Mesothelial cell of epicardium (in vitro differentiated cells): ENCODE data around the gene FNDC3B. TPM values are rescaled to one million over a fixed set of nuclear protein-coding genes. Genes with fewer than 3 reads are reported as not detected.

Experiments used
- DNase-seq, 2 experiments: peaks; one replicate each; pipeline ENCODE4 v3.0.0; 2021; ENCODE audit warnings: low spot score in 2 of 2; ENCODE audit not compliant: unreplicated experiment in 2 of 2
- H3K27ac Mint-ChIP-seq: 2 replicates; pipeline ENCODE4 v1.8.0; 2021; ENCODE audit warnings: mixed read lengths
- H3K27me3 Mint-ChIP-seq: 2 replicates; pipeline ENCODE4 v1.8.0; 2021; ENCODE audit warnings: low read depth, mixed read lengths
- H3K36me3 Mint-ChIP-seq: 2 replicates; pipeline ENCODE4 v1.8.0; 2021; ENCODE audit warnings: mixed read lengths
- H3K4me1 Mint-ChIP-seq: 2 replicates; pipeline ENCODE4 v1.8.0; 2021; ENCODE audit warnings: mixed read lengths
- H3K4me3 Mint-ChIP-seq: 2 replicates; pipeline ENCODE4 v1.8.0; 2021; ENCODE audit warnings: mild to moderate bottlenecking, moderate library complexity, mixed read lengths
- H3K9me3 Mint-ChIP-seq: 2 replicates; pipeline ENCODE4 v1.8.0; 2021; ENCODE audit warnings: mixed read lengths
- CTCF ChIP-seq: fragments of 200-600 bp; sonication (generic); IDR thresholded peaks from one replicate; pipeline ENCODE4 v1.5.0; 2021; ENCODE audit warnings: antibody characterized with exemption; ENCODE audit not compliant: unreplicated experiment
- total RNA-seq: library from RNA; stranded (reverse); gene quantifications from 3 replicates; pipeline ENCODE4 v1.2.1, GENCODE V29; 2021

Gene FNDC3B
- total RNA-seq, 1 donor from 2014 or later, result 131 TPM

- Mint-ChIP-seq H3K27ac (no peak overlapping the region), H3K9me3 (no peaks in the 10 kb centered on the region), H3K36me3 (peaks cover 5% of the 10 kb centered on the region), H3K27me3 (no peaks in the 10 kb centered on the region), H3K4me1 (peaks cover 19% of the 10 kb centered on the region), H3K4me3 (no peak overlapping the region)
- DNase-seq, result no peak
- TF ChIP-seq CTCF, result no peak
Observed at GRCh38 chr3:172184106-172184822, 144.9 kb downstream of the FNDC3B start.

GRCh38 chr3:172185907-172186306, 146.5 kb downstream of the FNDC3B start:
- no peak for TF ChIP-seq CTCF
- Mint-ChIP-seq H3K36me3 (peaks cover 2% of the 10 kb centered on the region), H3K4me1 (peaks cover 14% of the 10 kb centered on the region), H3K27ac (no peak overlapping the region), H3K4me3 (no peak overlapping the region), H3K9me3 (no peaks in the 10 kb centered on the region), H3K27me3 (no peaks in the 10 kb centered on the region)
- DNase-seq, result no peak

GRCh38 chr3:172186607-172187006, 147.2 kb downstream of the FNDC3B start:
- Mint-ChIP-seq H3K4me1 (peaks cover 14% of the 10 kb centered on the region), H3K36me3 (peaks cover 5% of the 10 kb centered on the region), H3K4me3 (no peak overlapping the region), H3K9me3 (no peaks in the 10 kb centered on the region), H3K27me3 (no peaks in the 10 kb centered on the region), H3K27ac (no peak overlapping the region)
- TF ChIP-seq CTCF, result no peak
- DNase-seq, result no peak

GRCh38 chr3:172187511-172187910, 148.1 kb downstream of the FNDC3B start:
- no peaks in the 10 kb centered on the region for H3K27me3 Mint-ChIP-seq
- no peak for TF ChIP-seq CTCF
- no peaks in the 10 kb centered on the region for H3K9me3 Mint-ChIP-seq
- H3K4me1 Mint-ChIP-seq, result peaks cover 11% of the 10 kb centered on the region
- H3K27ac Mint-ChIP-seq, result no peak overlapping the region
- peaks cover 5% of the 10 kb centered on the region for H3K36me3 Mint-ChIP-seq
- H3K4me3 Mint-ChIP-seq, result no peak overlapping the region
- no peak for DNase-seq

- Mint-ChIP-seq H3K27me3 (no peaks in the 10 kb centered on the region), H3K9me3 (no peaks in the 10 kb centered on the region), H3K4me3 (no peak overlapping the region), H3K27ac (peak overlapping the region; percentile 1), H3K4me1 (peaks cover 6% of the 10 kb centered on the region), H3K36me3 (peaks cover 6% of the 10 kb centered on the region)
- no peak for DNase-seq
- TF ChIP-seq CTCF, result no peak
Observed at GRCh38 chr3:172188511-172188910, 149.1 kb downstream of the FNDC3B start.
